Globus pallidus (tissue), 1 donor: ENCODE data around the gene SPPL2C.

Experiments used
- DNase-seq: peaks from one replicate; pipeline ENCODE4 v3.0.0-alpha.2; 2015; ENCODE audit warnings: low spot score

Gene SPPL2C, protein sequence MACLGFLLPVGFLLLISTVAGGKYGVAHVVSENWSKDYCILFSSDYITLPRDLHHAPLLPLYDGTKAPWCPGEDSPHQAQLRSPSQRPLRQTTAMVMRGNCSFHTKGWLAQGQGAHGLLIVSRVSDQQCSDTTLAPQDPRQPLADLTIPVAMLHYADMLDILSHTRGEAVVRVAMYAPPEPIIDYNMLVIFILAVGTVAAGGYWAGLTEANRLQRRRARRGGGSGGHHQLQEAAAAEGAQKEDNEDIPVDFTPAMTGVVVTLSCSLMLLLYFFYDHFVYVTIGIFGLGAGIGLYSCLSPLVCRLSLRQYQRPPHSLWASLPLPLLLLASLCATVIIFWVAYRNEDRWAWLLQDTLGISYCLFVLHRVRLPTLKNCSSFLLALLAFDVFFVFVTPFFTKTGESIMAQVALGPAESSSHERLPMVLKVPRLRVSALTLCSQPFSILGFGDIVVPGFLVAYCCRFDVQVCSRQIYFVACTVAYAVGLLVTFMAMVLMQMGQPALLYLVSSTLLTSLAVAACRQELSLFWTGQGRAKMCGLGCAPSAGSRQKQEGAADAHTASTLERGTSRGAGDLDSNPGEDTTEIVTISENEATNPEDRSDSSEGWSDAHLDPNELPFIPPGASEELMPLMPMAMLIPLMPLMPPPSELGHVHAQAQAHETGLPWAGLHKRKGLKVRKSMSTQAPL

DNA sequence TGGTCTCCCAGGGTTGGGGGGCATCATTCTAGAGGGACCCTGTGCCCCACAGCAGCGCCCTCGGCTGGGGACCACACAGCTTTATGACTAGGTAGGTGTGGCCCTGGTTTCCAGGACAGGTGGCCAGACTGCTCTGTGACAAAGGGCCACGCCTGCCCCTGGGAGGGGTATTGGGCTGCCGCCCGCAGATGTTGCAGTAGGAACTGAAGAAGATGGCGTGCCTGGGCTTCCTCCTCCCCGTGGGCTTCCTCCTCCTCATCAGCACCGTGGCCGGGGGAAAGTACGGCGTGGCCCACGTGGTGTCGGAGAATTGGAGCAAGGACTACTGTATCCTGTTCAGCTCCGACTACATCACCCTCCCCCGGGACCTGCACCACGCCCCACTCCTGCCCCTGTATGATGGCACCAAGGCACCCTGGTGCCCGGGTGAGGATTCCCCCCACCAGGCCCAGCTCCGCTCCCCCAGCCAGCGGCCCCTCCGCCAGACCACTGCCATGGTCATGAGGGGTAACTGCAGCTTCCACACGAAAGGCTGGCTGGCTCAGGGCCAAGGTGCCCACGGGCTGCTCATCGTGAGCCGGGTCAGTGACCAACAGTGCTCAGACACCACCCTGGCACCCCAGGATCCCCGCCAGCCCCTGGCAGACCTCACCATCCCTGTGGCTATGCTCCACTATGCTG, at the start of gene SPPL2C:
TSS of gene SPPL2C (plus strand) at position 187 of the 681 bp plus-strand sequence. CDS start at position 213, 26 bp downstream.
- DNase-seq: no peak

DNA sequence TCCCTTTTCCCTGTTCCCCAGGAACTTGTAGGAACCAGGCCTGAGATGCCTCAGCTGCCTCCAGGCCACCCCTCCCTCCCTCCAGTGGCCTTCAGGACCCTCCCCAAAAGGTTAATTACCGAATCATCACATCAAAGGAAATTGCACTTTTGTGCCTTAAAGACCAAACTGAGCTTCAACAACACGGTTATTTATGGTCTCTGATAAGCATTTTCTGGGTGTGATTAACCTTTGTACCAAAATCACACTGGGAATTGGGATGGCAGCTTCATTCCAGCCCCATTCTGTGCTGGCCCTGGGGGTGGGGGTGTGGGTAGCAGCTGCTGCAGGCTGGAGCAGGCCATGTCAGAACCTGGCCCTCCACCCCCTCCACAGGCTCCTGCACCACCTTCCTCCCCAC, 43.9 kb upstream of the SPPL2C start:
- DNase-seq: no peak

DNA sequence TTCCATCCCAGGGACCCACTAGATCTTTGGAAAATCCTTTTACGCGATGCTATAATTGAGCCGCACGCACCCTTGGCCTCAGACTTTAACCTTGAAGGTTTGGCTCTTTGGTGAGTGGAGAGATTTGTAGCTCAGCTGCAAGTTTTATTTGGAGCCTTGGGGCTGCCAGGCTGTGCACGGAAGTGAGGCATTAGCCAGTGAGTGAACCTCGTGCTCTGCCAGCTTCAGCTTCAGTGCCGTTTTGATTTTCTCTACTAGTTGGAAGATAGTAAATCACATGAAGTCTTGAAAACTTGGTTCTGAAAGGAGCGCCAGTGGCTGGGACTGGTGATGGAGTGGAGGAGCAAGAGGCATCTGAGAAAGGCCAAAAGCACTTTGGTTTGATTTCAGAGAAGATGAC, 43.3 kb upstream of the SPPL2C start:
- no peak for DNase-seq

DNA sequence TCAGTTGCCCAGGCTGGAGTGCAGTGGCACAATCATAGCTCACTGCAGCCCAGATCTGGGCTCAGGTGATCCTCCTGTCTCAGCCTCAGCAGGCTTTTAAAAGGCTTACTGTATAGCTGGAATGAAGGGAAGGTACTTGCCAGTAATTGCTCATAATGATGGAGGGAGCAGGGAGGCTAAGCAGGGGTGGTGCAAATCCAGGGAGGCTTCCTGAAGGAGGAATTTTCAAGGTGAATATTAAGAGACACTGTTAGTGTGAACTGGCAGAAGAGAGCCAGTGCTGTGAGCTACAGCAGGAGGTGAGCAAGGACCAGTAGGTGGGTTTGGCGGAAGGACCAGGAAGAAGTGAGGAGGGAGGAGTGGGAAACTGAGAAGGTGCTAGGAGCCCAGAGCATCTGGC, 35.8 kb upstream of the SPPL2C start:
- DNase-seq: no peak

DNA sequence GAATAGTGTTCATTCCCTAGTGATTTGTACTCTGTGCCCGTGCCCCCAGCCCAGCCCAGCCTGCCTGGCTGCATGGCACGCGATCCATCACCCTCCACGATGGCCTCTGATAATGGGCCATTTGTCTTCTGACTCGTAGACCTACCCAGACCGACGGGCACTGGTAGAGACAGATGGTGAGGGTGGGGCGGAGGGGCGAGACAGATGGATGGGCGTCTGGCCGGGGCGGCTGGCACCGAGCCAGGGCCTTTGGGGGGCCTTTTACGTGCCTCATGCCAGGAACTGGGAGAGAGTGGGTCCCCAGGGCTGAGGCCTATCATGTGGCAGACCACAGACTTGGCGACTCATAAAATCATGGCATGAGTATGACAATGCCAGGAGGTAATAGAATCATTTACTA, 35.2 kb upstream of the SPPL2C start:
- no peak for DNase-seq

DNA sequence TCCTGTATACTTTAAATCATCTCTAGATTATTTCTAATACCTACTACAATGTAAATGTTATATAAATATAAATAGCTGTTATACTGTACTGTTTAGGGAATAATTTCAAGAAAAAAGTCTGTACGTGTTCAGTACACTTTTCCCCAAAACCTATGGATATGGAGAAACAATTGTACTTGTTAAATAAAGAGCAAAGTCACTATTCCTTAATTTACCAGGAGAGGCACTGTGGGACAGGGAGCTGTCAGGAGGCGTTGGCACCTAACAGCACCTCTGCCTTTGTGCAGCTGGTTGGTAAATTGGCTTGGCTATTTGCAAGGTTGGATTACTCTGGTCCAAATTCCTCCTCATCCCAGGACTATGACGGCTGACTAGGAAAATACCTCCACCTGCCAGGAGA, 32.6 kb upstream of the SPPL2C start:
- no peak for DNase-seq

DNA sequence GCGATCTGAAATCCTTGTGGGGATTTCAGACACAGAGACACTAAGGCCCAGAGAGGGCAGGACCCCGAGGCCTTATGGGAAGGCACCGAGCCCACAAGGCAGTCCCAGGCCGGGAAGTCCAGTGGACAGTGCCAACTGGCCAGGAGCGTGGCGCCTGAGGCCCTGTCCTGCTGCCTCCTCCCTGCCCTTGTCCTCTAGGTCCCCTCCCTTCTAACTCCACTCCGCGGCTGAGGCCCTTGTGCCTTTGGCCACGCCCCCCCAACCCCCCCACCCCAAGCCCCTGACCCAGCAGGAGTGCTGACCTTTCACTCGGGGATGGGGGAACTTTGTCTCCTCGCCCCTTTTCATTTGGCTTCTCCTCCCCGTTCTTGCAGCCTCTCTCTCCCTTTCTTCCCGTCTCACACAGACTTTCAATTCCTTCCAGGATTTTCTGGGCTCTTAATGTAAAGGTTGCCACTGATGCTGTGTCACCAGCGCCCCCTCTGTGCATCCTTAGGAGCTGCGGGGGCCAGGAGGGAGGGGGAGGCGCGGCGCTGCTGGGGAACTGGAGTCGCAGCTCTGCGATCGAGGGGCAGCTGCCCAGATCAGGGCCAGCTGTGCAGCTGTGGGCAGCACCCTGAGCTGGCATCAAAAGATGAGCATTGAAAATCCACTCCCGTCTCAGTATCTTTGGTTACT, 31.5 kb upstream of the SPPL2C start:
- DNase-seq: peak; percentile 69

DNA sequence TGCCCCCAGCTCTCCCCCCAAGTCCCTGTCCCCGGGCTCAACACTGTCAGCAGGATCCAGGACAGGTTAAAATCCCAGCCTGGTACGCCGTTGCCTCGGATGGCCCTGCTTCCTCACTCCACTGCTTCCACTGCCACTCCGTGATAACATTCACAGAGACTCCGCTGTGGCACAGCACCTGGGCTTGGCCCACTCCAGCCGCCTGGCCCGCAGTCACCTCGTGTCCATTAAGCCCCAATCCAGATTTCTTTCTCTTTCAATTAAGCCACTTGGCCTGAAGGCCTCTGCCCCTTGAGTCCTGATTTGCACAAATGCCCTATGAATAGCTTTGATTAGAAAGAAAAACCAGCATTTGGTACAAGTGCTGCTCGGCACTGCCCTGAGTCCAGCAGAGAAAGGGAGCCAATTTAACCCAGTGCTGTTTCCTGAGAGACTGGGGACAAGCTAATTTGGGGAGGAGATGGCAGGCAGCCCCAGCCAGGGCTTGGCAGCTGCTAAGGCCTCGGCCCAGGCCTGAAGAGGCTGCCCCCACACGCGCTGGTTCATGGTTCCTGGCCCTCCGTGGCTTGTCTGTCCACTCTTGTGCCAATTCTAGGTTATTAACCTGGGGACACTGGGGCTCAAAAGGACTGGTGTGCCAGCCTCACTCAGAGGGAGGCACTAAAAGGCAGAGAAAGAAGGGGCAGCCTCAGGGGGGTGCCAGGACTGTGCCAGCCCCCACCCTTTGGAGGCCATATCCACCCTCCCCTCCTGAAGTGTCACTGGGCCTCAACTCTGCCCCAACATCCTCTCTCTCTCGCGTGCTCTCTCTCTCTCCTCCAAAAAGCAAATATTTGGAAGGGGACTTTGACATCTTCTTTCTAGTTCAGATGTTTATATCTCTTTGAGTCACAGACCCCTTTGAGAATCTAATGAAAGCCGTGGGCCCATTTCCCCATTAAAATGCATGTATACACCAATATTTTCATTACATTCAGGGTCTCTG, 29.8 kb upstream of the SPPL2C start:
- DNase-seq: peak; percentile 55

DNA sequence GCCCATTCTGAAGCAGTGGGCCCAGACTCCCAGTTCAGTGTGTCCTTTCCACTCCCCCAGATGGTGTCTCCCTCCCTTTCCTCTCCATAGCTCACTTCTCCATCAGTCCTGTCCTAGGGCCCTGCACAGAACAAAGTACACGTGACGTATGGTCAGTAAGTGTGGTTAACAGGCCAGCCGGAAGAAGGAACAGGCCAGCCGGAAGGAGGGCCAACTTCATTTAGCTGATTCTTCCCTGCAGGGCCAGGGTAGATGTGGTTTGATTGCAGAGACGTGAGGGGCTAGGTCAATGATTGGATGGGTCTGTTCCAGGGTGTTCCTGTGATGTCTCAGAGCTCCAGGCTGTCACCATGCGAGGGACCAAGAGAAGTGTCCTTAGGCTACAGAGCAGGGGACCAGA, 28.9 kb upstream of the SPPL2C start:
- no peak for DNase-seq

DNA sequence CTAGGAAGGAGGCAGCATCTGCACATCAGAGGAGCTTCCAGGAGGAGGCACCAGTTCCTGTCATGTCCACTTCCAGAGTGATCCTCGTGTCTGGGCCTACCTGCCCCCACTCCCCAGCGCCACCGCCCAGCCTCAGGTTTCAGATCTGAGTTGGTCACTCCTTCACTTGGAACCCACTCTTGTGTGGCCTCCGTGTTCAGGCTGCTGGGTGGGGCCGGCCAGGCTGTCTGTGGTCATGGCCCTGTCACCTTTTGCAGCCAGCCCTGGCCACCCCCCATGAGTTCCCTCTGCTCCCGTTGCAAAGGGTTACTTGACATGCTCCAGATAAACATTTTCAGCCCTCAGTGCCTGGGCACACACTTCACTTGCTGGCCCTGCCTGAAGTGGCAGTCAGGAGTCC, 26.6 kb upstream of the SPPL2C start:
- no peak for DNase-seq

DNA sequence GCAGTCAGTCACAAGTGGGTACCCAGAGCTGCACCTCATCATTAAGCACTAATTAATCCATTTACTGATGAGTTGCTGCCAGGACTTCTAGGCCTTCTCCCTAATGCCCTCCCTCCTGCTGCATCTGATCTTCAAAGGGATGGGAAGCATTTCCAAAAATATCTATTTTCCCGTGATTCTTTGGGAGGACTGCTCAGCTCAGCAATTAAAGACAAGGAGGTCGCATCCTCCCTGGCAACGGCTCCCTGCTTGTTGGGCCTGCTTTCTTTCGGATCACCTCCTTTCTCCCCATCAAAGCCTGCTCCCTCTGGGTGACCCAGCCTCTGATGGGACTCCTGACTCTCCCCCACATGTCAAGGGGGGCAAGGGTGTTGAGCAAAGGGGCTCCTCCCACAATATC, 26.0 kb upstream of the SPPL2C start:
- no peak for DNase-seq

DNA sequence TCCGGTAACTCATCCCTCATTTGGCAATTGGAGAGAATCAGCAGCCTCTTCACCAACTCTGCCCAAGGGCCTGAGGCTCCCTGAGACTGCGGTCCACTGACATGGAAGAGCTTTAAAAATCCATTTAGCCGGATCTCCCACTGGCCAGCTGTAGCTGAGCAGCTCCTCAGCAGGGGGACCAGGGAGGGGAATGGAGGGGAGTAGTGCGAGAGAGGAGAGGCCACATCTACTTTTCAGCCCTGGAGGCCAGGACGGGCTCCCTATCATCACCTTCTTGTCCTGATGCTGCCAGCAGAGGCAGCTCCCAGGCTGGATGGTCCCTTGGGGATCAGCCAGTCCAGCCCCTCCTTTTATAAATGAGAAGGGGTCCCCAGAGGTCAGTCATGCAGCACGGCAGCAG, 25.0 kb upstream of the SPPL2C start:
- DNase-seq: no peak

DNA sequence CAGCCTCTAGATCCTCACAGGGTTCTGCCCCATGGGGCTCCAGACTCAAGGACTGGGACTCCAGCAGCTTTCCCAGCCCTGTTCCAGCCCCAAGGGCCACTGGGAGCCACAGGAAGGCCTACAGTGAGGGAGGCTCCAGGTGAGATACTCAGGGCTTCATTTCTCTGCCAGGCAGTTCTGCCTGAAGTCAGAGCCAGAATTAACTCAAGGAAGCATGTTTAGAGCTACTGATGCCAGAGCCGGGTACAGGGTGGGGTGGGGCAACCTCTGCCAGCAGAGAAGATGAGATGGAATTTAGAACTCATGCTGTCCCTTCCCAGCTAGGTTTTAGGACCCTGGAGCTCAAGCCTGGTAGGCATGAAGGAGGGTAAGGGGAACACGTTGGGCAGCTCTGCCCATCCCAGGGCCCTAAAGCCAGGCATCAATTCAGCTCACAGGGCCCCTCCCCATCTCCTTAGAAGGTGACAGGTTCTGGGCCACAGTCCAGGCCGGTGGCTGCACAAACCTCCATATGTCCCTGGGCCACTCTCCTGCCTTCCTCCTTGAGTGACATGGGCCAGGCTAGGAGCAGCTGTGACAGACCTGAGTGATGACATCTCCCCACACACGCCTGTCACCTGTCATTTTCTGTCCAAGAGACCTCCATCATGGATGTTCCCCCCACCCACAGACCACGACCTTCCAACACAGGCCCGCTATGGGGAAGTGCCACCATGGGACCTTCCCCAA, 24.5 kb upstream of the SPPL2C start:
- DNase-seq: no peak

DNA sequence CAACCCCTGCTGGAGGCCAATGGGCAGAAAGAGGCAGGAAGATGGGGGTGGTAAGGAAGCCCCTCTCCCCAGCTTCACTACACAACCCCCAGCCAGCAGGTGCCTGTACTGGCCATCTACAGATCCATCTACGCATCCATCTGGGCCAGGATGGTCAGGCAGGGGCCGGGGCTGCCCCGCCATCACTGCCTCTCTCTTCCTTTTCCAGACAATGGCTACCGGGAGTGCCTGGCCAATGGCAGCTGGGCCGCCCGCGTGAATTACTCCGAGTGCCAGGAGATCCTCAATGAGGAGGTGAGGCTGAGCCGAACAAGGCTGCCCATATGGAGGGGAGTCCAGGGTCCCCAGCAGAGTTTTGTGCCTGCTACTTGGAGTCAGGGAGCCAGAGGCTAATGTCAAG, 23.5 kb upstream of the SPPL2C start:
- no peak for DNase-seq

DNA sequence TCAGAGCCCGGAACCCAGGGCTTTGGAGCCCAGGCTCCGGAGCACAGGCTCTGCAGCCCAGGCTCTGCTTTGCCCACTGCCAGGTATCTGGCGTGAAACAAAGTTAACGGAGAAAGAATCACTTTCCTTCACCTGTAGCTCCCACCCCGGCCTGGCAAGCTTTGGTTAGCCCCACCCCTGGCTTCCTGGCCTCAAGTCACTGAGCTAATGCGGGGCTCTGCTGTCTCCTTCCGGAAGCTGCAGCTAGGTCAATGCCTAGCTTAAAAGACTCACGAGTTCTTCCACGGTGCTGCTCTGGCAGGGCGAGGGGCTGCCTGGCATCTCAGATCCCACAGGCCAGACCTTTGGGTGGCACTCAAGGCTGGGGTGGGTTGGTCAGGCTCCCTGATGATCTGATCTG, 21.1 kb upstream of the SPPL2C start:
- DNase-seq: no peak

DNA sequence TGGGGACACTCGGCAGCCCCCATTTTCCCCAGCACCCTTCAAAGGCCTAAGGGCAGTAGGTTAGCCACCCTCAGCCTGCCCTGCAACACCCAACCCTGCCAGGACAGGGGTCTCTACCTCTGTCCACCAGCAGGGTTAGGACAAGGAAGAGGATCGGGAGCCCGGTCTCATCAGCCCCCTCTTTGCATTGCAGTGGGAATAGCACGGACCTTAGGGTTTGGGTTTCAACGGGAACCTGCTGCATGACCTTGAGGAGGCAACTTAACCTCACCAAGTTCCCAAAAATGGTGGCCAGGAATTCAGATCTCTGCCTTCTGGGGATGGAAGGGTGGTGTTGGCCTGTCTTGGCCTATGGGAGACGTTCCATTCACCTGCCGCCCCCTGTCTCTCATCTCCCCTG, 20.2 kb upstream of the SPPL2C start:
- DNase-seq: no peak

DNA sequence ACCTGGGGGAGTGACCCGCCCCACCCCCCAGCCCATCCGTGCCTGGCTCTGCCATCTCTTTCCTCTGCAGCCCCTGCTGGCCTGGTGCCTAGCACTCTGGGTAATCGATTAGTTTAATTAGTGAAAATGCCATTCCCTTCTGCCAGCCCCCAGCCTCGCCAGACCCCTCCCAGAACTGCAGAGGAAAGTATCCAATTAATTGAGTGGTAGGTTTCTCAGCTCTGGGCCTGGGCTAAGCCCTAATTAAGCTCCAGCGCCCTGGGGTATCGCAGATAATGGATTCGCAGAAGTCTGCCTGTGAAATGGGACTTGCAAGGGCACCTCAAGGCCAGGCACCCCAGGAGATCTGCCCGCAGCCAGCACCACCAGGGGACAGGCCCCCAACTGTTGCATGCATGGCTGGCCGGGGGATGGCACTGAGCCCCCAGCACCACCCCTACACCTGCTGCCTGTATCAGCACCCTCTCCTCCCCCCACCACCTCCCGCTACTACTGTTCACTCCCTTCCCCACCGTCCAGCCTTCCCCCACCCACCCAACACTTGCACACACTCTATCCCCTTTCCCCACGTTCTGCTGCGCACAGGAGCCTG, 19.7 kb upstream of the SPPL2C start:
- no peak for DNase-seq

DNA sequence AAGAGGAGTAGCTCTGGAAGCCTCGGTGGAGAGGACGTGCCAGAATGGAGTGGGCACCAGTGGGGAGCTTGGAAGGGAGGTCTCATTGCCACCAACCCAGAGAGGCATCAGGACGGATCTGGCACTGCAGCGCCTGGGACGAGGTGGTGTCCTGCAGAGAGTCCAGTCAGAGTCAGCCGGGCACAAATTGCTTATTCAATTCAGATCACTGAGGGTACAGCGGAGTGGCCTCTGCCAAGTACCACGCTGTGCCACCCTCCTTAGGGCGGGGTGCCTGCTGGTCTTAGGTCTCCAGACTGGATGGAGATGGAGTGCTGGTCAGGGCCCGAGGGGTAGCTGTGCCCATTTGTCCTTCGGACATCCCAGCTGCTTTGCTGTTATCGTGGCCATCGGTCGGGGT, 18.9 kb upstream of the SPPL2C start:
- peak; percentile 72 for DNase-seq

DNA sequence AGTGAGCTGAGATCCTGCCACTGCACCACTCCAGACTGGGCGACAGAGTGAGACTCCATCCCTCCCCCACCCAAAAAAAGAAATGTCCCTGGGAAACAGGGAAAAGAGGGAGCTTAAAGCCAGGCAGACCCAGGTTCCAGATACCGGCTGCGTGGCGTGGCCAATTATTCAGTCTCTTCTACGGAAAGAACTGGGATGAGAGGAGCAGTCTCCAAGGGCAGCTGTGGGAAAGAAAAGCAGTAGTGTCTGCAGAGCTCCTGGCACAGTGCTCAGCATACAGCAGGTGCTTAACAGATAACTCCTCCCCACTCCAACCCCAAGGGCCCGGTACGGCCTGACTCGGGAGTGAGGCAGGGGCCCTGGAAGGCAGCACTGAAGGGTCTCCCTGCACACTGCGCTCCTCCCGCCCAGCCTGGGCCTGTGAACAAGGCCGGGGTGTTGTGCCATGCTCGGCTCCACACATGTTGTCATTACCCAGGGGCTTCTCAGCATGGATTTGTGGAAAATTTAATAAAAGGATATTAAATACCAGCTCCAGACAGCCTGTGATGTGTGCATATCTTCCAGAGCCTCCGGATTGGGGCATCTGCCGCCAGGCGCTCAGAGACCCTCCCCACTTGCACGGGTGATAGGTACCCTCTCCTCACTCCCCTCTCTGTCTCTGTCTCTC, 17.6 kb upstream of the SPPL2C start:
- DNase-seq: no peak

DNA sequence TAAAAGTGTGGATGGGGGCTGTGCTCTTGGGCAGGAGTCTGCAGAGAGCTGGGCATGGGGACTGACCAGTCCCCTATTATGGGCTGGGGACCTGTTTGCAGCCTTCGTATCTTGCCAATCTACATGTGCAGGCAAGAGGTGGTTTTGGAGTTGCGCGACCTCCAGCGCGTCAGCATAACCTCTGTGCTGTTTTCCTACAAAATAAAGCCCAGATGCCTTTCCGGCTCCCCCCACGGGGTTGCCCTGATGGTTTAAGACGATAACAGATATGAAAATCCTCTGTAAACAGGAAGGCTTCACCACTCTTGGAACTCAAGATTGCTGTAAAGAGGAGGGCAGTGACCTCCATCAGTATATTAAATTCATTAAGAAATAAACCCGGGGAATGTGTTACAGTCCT, 16.5 kb upstream of the SPPL2C start:
- DNase-seq: no peak
